GM12873 (cell line): ENCODE data around the gene PDLIM1.

Source experiments
- CTCF ChIP-seq: IDR thresholded peaks from 2 replicates; pipeline ENCODE4 v1.5.1; 2012; ENCODE audit warnings: low read depth, mild to moderate bottlenecking, moderate library complexity, low read length, control low read depth; ENCODE audit not compliant: insufficient read depth; ENCODE audit errors: missing control alignments

The PDLIM1 gene

GRCh38 chr10:95188593-95188992, 102.2 kb downstream of the PDLIM1 start:
- TF ChIP-seq CTCF: no peak

- TF ChIP-seq CTCF: no peak
Observed at GRCh38 chr10:95187617-95188016, 103.2 kb downstream of the PDLIM1 start.
